Pulmonary artery endothelial cell (primary cell): ENCODE data around the gene DNAI1. TPM values are rescaled to one million over a fixed set of nuclear protein-coding genes. Genes with fewer than 3 reads are reported as not detected.

Experiments
- DNase-seq: peaks from one replicate; pipeline ENCODE4 v3.0.0-alpha.2; 2011; ENCODE audit warnings: low read depth, low spot score
- total RNA-seq: library from RNA; depleted of rRNA; stranded (reverse); fragments of >200 nt; gene quantifications from 2 replicates; pipeline ENCODE4 v1.2.3, GENCODE V29; 2014

The DNAI1 gene
- total RNA-seq, 1 donor from 2014 or later = not detected

DNA sequence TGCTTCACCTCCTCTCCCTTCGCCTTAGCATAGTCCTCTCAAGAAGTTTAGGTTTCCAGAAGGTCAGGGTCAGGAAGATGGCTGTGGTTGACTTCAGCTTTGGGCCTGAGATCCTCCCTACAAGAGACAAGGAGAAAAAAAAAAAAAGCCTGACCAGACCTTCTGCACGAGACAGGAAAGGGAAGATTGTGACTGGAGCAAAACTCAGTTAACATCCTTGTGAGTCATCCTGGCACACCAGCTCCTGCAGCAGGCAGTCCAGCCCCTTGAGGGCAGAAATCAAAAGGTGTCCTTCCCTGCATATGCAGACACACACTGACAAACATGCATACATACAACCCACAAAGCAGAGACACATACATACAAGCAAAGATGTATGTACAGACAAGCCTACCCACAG lies 82.2 kb downstream of the DNAI1 start:
- DNase-seq = peak; percentile 46

DNA sequence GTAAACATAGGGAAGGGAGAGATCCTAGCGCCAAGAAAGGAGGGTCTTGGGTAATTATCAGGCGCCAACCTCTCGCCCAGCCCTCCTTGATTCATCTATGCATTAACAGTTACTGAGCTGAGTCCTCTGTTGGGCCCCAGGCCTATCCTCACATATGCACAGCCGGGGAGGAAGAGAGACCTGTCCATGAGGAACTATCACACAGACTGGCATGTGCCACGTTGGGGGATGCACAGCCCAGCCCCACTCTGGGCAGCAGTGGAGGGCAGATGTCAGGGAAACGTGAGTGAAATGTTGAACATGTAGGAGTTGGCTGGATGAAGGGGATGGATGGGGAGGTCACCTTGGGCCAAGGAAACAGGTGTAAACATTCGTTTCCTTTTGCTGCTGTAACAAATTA lies 82.9 kb downstream of the DNAI1 start:
- DNase-seq = no peak

DNA sequence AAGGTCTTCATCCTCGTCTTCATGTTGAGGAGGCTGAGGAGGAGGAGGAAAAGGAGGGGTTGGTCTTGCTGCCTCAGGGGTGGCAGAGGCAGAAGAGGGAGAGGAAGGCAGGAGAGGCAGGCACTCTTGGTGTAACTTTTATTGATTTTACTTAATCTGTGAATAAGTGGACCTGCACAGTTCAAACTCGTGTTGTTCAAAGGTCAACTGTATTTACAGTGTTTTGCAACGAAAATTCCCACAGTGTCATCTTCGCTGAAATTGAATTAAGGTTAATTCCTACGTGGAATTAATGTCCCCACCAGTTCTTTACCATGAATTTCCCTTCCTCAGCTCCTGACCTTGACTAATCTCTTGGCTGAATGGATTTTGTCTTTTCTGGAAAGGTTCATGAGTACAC lies 85.4 kb downstream of the DNAI1 start:
- DNase-seq = no peak

DNA sequence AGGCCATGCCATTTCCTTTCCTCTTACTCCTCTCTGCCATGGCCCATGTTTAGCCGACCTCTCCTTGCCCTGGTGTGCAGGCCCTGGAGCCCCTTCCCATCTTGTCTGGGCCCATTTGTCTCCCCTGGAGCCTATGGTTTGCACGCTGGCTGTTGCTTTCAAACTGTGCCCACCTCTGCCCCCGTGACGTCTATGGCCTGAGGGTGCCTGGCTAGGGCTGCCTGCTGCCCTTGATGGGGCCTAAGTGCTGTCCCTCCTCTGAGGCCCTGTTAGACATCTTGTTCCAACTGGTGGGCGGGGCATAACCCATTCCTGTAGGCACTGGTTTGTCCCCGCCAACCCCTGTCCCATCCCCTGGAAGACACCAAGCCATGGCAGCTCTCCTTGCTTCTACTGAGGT lies 86.9 kb downstream of the DNAI1 start:
- no peak for DNase-seq

DNA sequence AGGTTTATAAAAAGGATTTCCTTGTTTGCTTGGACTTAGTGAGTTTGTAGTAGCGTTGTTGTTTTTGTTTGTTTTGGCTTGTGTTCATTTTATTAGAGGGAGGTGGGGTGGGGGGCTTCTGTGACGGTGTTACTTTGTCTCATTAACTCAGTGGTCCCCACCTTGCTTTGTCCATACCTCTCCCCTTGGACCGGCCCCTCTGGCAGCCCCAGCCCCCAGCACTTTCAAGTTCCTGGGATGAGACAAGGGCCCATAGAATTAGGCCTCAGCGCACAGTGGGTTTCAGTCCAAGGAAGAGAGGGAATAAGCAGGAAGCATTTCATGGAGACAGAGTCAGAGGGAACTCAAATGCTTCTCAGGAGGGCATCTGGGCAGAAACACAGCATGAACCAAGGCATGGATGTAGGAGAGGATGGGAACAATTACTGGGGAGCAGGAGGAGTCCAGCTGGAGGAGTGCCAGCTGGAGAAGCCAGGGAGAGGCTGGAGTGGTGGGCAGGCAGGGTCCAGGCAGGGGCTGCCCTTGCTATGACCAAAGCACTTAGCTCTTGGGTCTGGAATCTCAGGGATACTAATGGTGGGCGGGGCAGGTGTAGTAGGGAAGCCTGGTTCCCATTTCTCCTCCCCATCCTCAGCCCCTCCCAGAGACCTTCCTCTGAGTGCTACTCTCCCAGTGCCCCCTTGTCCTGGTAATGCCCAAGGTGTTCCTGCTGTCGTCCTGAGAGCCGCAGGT lies 87.7 kb downstream of the DNAI1 start:
- DNase-seq = no peak

DNA sequence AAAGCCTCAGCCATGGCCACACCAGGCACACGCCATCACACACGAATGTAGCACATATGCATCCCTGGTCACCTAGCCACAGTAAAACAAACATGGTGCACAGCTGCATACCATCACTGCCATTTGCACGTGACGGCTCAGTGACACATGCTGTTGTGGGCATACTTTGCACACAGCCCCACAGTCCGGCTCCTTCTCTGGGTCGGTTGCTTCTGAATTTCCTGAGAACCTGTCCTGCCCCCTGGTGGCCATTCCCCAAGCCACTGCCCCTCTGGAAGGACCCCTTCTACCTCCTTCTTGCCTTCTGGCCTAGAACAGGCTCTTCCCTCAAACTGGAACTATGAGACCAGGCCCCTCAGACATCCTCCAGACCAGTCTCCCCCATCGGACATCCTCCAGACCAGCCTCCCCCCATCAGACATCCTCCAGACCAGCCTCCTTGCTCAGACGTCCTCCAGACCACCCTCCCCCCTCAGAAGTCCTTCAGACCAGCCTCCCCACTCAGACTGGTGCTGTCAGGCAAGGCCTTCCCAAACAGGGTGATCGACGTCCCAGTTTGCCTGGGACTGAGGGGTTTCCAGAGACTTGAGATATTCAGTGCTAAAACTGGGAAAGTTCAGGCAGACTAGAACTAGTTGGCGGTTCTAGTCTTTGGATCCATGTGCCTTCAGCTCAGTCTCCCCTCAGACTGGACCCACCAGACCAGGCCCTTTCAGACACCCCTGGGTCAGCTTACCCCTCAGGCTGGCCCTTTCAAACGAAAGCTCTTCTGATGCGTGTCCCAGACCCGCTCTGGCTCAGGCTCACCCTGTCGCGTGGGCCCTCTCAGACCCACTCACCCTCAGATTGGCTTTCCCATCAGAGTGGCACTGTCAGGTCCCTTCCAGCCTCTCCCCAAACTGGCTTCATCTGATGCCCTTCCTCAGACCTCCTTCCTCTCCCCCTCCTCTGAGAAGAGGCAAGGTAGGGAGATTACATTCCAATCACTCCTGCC lies 88.5 kb downstream of the DNAI1 start:
- DNase-seq = peak; percentile 52

DNA sequence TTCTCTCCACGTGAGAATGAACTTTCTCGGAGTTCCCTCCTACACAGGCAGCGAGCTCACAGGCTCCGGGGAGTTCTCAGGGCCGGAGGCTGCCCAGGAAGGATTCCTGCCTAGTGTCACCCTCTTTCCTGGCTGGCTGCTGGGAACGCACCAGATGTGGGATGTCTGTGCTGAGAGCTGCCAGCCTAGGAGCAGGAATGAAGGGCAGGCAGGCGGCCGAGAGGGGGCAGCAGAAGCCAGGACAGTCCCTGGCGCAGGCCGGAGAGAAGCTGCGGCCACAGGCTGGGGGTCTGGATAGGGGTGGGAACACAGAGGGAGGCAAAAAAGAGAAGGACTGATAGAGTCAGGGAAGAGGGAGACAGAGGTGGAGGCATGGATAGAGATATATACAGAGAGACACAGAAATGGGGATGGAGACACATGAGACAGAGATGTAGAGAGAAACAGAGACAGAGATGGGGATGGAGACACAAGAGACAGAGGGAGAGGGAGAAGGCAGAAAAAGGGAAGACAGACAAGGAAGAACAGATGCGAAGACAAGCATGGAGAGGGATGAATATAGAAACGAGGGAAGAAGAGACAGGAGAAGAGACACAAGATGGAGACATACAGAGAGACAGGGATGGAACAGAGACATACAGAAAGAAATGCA lies 89.5 kb downstream of the DNAI1 start:
- no peak for DNase-seq

DNA sequence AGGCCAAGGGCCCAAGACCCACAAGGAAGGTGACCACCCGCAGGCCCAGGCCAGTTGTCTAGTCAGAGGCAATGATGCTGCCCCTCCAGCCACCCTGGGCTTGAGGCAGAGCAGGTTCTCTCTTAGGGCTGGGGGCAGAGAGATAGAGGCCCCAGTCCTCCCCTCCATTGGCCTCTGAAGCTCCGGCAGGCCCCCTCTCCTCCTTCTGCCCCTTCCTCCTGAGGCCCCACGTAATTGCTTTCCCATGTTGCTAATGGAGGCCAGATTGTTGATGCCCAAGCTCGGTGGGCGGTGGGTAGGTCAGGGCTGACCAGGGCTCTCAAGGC lies 90.8 kb downstream of the DNAI1 start:
- DNase-seq = no peak

DNA sequence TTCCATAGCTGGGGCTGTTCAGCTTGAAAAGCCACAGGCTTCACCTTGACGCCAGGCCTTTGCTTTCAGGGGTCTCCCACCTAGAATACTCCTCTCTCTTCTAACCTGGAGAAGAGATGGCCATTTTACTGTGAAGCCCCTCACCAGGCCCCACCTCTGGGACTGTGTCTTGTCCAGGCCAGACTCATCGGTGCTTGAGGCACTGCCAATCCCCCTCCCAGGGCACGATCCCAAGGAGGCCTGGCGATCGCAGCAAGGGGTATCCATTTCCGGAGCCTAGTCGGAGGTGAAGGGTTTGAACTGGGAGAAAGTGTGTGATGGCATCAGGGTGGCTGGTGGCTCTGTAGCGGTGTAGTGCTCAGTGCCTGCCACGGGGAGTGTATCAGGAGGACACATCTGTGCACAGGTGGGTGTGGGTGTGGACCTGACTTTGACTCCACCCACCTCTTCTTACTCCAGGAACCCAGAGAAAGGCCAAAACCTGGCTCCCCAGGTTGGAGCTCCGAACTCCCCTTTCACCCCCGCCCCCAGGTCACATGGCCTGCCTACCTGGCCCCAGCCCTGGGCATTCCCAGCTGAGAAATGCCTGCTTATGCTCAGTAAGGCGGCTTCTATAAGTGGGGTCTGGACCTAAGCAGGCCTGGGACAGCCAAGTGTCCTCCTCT lies 91.5 kb downstream of the DNAI1 start:
- DNase-seq = no peak

DNA sequence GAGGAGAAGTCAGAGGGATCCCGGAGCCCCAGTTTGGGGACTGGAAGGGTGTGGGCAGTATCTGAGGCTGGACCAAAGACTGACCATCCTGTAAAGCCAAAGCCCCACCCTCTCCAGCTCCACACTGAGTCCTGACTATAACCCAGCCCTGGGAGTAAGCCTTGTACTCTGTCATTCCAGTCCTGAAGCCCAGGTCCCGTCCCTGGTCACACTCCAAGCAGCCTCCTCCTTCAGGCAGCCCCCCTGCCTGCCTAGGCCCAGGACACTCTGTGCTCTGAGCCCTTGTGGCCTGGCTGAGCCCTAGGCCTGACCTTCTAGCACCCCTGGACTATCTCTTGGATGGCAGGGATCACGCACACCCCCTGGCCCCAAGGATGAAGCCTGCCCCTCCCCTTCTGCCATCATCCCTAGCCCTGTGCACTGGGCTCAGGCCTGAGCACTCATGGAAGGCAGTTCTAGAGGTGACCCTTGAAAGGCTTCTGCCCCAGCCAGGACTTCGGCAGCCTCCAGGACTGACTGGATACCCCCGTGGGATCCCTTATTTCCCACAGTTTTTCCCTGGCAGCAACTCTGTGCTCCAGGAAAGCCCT lies 92.2 kb downstream of the DNAI1 start:
- DNase-seq = no peak

DNA sequence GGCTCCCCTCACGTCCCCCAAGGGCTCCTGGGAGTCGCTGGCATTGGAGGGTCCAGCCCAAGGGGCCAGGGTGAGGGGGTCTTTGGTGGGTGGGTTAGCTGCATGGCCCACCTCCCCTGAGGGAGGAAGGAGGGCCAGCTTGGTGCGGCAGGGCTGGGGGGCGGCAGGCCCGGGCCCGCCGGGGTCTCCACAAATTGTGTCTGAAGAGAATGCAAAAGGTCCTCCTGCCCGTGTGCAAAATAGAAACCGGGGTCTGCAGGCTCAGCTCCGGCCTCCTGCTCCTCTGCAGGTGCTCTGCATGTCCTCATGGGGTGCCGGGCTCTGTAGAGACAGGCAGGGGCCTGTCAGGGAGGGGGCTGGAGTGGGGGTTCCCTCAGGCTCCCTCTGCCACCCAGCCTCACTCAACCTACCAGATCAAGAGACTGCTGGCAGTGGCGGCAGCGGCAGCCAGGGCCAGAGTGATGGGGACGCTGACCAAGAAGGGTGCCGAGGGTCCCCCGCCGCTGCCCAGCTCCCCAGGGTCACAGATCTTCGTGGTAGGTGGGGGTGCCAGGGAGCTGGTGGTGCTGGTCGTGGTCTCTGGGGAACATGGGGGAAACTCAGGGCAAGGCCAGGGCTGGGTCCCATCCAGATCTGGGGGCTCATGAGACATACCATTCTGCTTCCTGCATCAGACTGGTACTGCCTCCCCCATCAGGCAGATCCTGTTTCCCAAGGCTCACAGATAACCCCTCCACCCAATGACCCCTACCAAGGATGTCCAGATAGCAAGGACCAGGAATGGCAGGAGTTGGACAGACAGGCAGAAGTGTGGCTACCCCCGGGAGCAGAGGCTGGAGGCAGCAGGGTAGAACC lies 93.4 kb downstream of the DNAI1 start:
- no peak for DNase-seq

DNA sequence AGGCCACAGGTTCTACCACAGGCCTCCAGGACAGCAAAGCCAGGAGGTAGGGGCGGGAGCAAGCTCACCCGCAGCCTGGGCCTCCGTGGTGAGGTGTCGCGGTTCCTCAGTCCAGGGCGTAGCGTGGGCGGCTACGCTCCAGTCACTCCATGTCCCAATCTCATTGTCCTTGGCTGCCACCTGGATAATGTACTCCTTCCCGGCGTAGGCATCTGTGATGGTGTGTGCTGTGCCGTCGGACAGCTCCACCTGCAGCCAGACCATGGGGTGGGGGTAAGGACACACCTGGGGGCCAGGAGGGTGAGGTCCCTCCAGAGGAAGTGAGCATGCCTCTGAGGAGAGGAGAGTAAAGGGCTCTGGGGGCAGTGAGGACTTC lies 94.0 kb downstream of the DNAI1 start:
- DNase-seq = no peak

DNA sequence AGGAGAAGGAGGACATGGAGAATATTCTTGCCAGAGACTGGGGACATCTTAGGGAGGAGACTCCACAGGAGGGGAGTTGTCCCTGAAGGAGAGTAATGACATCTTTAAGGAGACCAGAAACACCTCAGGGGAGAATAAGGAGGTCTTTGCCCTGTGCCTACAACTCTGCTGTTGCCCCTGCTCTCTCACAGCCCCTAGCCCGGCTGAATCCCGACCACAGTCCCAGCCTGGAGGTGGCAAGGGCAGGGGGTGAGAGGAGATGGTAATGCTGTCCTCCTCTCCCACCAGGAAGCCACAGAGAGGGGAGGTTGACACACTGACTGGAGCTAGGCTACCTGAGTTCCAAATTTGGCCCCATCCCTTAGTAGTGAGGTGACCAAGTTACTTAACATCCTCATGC lies 94.4 kb downstream of the DNAI1 start:
- no peak for DNase-seq

DNA sequence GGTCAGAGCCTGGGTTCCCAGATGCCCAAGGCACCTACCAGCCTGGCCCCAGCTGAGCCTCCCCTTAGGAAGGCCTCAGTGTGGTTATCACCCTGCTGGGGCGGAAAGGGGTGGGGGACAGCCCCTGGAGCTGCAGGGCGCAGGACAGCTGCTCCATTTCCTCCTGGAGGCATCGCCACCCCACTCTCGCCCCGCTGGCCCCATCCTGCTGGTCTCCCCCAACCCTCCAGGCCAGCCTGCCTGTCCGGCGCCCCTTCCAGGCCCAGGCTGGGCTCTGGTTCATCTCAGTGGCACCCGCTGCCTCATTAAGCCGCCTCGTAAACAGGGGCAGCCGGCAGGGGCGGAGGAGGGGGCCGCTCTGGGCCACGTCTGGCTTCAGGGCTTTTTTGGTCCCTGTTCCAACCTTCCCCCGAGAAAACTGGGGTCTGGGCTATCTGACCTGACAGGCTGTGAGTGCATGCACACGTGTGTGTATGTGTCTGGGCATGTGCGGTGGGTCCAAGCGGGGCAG lies 95.0 kb downstream of the DNAI1 start:
- no peak for DNase-seq

DNA sequence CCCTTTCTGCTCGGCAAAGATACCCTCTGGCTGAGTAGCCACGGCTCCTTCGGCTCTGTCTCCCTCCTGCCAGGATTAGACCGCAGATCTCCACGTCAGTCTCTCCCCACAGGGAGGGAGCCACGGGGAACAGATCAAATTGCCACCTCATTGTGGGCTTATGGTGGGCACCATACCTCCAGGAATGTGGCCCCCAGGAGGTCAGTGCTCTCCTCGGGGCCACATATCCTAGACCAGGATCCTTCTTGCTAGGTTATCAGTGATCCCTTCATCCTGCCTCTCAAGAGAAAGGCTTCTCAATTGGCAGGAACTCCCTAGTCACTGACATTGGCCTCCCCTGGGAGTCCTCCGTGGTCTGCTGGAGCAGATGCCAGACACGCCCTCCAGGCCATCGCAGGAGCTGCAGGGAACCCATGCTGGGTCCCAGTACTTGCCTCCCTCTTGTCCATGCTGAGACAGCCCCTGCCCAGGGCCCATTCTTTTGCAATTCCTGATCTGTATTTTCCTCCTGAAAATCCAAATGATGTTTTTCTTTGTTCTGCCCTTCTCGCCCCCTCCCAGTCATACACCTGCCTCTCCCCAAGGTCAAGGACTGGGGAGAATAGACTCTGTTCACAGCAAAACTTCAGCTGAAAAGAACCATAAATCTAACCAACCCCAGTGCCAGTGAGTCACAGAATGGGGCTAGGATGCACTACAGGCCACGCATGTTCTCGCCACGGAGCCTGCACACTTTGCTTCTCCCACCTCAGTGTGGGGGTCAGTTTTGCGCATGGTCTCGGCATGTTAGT lies 95.8 kb downstream of the DNAI1 start:
- no peak for DNase-seq

DNA sequence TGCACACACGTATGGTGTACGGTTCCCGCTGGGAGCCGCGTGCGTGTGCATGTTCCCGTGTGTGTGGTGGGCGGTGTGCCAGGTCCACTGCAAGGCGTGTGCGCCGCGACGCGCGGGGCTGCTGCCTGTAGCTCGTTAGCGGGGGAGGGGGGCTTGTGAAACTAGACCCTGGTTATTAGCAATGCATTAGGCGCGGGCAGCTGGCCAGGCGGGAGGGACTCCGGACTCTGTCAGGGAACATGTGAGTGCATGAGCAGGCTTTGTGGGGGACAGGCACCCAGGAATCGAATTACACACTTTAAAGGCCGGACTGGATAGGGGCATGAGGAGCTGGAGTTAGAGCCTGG lies 96.4 kb downstream of the DNAI1 start:
- no peak for DNase-seq

DNA sequence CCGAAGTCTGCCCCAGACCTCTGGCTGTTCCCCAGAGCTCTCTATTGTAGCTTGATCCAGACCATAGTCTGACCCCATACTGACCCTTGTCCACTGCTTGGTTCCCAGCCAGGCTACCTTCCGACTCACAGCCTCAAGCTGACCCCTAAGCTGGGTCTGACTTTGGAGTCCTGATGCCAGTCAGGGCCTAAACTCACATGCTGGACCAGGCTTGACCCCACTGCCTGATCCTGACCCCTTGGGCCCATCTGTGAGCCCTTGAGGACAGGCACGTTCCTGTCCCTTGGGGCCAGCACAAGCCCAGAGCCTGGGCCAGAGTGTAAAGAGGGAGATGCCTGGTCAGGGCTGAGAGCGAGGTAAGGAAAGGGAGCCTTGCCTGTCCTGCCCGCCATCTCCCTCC lies 96.9 kb downstream of the DNAI1 start:
- no peak for DNase-seq

DNA sequence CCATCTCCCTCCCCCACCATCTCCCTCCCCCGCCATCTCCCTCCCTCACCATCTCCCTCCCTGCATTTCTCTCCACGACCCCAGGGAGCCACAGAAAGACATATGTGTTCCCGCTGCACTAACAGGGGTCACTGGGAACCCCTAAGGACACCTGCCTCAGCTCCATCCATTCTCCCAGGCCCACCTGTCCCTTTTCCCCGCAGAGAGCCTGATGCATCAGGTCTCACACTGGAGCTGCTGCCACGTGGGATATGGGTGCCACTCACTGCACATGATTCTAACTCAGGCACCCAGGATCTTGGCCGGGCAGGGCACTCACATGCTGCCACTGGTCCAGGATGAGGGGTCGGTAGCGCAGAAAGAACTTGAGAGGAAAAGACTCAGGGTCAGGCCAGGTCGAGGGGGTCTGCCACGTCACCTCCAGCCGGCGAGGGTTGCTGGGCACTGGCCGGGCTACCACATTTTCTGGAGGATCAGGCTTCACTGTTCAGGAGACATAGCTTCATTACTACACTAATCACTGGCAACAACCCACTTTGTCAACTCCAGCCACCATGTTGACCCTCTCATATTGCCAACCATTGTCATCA lies 97.4 kb downstream of the DNAI1 start:
- DNase-seq = no peak

DNA sequence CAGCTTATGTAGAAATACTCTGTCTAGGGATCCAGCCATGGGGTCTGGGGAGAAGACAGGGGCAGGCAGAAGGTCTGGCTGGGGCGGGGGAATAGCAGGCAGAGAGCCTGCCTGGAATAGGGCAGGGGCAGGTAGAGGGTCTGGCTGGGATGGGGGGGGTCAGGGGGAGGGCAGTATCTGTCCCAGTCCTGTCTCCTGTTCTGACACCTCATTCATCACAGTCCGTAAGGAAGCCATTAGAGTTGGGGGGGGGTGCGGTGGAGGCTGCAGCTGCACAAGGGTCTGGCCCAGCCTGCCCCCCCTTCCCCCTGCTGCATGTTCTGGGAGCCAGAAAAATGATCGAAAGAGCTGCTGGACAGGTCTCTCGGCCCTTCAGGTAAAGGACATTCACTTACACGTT lies 98.3 kb downstream of the DNAI1 start:
- DNase-seq = no peak
